Heart left ventricle (tissue), 13 donors: ENCODE results near the gene FOXP1.

Experiments
- CTCF ChIP-seq, 12 donors: fragments of 200-600 bp; sonication (generic) in 4 of 12; IDR thresholded peaks; one replicate each; pipeline versions ENCODE4 v1.5.0 to v1.8.0; 2018 to 2022; ENCODE audit warnings: antibody characterized with exemption in 12 of 12, mild to moderate bottlenecking in 5 of 12
- POLR2A ChIP-seq, 2 donors: fragments of 450-650 bp; IDR thresholded peaks; one replicate each; pipeline ENCODE4 v1.6.1; 2017; ENCODE audit warnings: antibody characterized with exemption in 2 of 2, mild to moderate bottlenecking in 2 of 2, moderate library complexity in 2 of 2
- donor health status: ischemic (EF 13 %, LVEDD 7.1; RV severe dilation, severe dysfunction).
- donor health status: DM: no; HTN: yes; CAD: no.
- donor health status: DM: no; HTN: no; CAD: no.
- donor health status: ischemic (EF 25% LVEDD 6.9; RV normal size, moderate dysfunction).
- donor health status: ischemic (EF 25% LVEDD 5.7; RV mildly dilated, moderate dysfunction).
- donor health status: ischemic (EF 35%, LVEDD 5.7; RV mildly dilated, moderate dysfunction).
- donor health status: nonischemic (EF 11% LVEDD 7.7; RV severe dilation, severe dysfunction).
- donor health status: DM: yes; HTN: yes; CAD: no.
- donor health status: PGD.
- donor health status: ischemic (EF 29% LVEDD 5.4; RV normal size, mild dysfunction).
- donor health status: nonischemic (EF 23%, LVEDD 6.1; RV moderate dilation, normal function).

GRCh38 chr3:71214797-71215196 lies 368.7 kb downstream of the FOXP1 start:
- TF ChIP-seq CTCF (IDR thresholded peaks at IDR 0.05) (no peak), POLR2A (IDR thresholded peaks at IDR 0.05) (no peak)
